ACHN (cell line): ENCODE measurements around the gene EYS.

Source experiments
- DNase-seq: peaks from one replicate; pipeline ENCODE4 v3.0.0-alpha.2; 2015
- in situ Hi-C: cut with HindIII; loops from 2 replicates; pipeline ENCODE4 v1.10.0; 2017; ENCODE audit warnings: low sequenced_read_pairs, low pct_ligation_motif_present, low pct_unique_long_range_greater_than_20kb

EYS gene

GRCh38 chr6:64838726-64839125 lies 868.3 kb downstream of the EYS start:
- in situ Hi-C loops = no loop called here
- no peak for DNase-seq

- no peak for DNase-seq
- in situ Hi-C loops = no loop called here
Observed at GRCh38 chr6:64831680-64832079, 875.3 kb downstream of the EYS start.

- in situ Hi-C loops = no loop called here
- DNase-seq = no peak
Observed at GRCh38 chr6:64817525-64817924, 889.5 kb downstream of the EYS start.

GRCh38 chr6:64815718-64816117 lies 891.3 kb downstream of the EYS start:
- no peak for DNase-seq
- in situ Hi-C loops = no loop called here

GRCh38 chr6:64812138-64812537 lies 894.9 kb downstream of the EYS start:
- in situ Hi-C loops = no loop called here
- no peak for DNase-seq

- DNase-seq = no peak
- in situ Hi-C loops = no loop called here
Observed at GRCh38 chr6:64811119-64811518, 895.9 kb downstream of the EYS start.

- in situ Hi-C loops = no loop called here
- no peak for DNase-seq
Observed at GRCh38 chr6:64807785-64808184, 899.2 kb downstream of the EYS start.

GRCh38 chr6:64803470-64804166 lies 903.4 kb downstream of the EYS start:
- DNase-seq = no peak
- in situ Hi-C loops = no loop called here

- in situ Hi-C loops = no loop called here
- no peak for DNase-seq
Observed at GRCh38 chr6:64792534-64792933, 914.5 kb downstream of the EYS start.

GRCh38 chr6:64789476-64789875 lies 917.5 kb downstream of the EYS start:
- no peak for DNase-seq
- in situ Hi-C loops = no loop called here

GRCh38 chr6:64786736-64787135 lies 920.3 kb downstream of the EYS start:
- in situ Hi-C loops = no loop called here
- DNase-seq = no peak

GRCh38 chr6:64782877-64783276 lies 924.1 kb downstream of the EYS start:
- DNase-seq = no peak
- in situ Hi-C loops = no loop called here

- no peak for DNase-seq
- in situ Hi-C loops = no loop called here
Observed at GRCh38 chr6:64777941-64778785, 928.9 kb downstream of the EYS start.

- DNase-seq = no peak
- in situ Hi-C loops = no loop called here
Observed at GRCh38 chr6:64776359-64776758, 930.7 kb downstream of the EYS start.

- no peak for DNase-seq
- in situ Hi-C loops = no loop called here
Observed at GRCh38 chr6:64774881-64775280, 932.1 kb downstream of the EYS start.

GRCh38 chr6:64750910-64751309 lies 956.1 kb downstream of the EYS start:
- DNase-seq = no peak
- in situ Hi-C loops = no loop called here

- DNase-seq = no peak
- in situ Hi-C loops = no loop called here
Observed at GRCh38 chr6:64737418-64737817, 969.6 kb downstream of the EYS start.

GRCh38 chr6:64736421-64736950 lies 970.5 kb downstream of the EYS start:
- in situ Hi-C loops = no loop called here
- no peak for DNase-seq

GRCh38 chr6:64733433-64733832 lies 973.6 kb downstream of the EYS start:
- no peak for DNase-seq
- in situ Hi-C loops = no loop called here

GRCh38 chr6:64732888-64733287 lies 974.1 kb downstream of the EYS start:
- in situ Hi-C loops = no loop called here
- peak; percentile 15 for DNase-seq
